Smooth muscle cell (in vitro differentiated cells): ENCODE measurements around the gene IRF8. TPM values are rescaled to one million over a fixed set of nuclear protein-coding genes. Genes with fewer than 3 reads are reported as not detected.

Experiments used
- DNase-seq: peaks from one replicate; lab custom pipeline; 2025; ENCODE audit not compliant: unreplicated experiment; lab: John Stamatoyannopoulos, UW
- H2AFZ ChIP-seq: fragments of 200-600 bp; sonication (generic); 2 replicates; pipeline ENCODE4 v1.6.0; 2016; ENCODE audit warnings: antibody characterized with exemption, low read depth, mild to moderate bottlenecking
- H3F3A ChIP-seq: fragments of 200-600 bp; sonication (generic); 2 replicates; pipeline ENCODE4 v1.6.0; 2017; ENCODE audit warnings: antibody characterized with exemption, low read depth
- H3K27ac ChIP-seq: fragments of 200-600 bp; sonication (generic); 2 replicates; pipeline ENCODE4 v1.5.1; 2016; ENCODE audit warnings: low read depth, mild to moderate bottlenecking
- H3K27me3 ChIP-seq: fragments of 200-600 bp; sonication (generic); 2 replicates; pipeline ENCODE4 v1.6.1; 2016; ENCODE audit warnings: low read depth, mild to moderate bottlenecking
- H3K36me3 ChIP-seq: fragments of 200-600 bp; sonication (generic); 2 replicates; pipeline ENCODE4 v1.5.1; 2016; ENCODE audit warnings: low read depth
- H3K4me1 ChIP-seq: fragments of 200-600 bp; sonication (generic); 2 replicates; pipeline ENCODE4 v1.5.1; 2016; ENCODE audit warnings: low read depth
- H3K4me2 ChIP-seq: fragments of 200-600 bp; sonication (generic); 2 replicates; pipeline ENCODE4 v1.6.0; 2016; ENCODE audit warnings: mild to moderate bottlenecking
- H3K4me3 ChIP-seq: fragments of 200-600 bp; sonication (generic); 2 replicates; pipeline ENCODE4 v1.5.1; 2016; ENCODE audit warnings: mild to moderate bottlenecking
- H3K79me2 ChIP-seq: fragments of 200-600 bp; sonication (generic); 2 replicates; pipeline ENCODE4 v1.6.0; 2016; ENCODE audit warnings: low read depth, mild to moderate bottlenecking
- H3K9ac ChIP-seq: fragments of 200-600 bp; sonication (generic); 2 replicates; pipeline ENCODE4 v1.6.0; 2016; ENCODE audit warnings: low read depth
- H3K9me3 ChIP-seq: fragments of 200-600 bp; sonication (generic); replicated peaks from 2 replicates; pipeline ENCODE4 v1.5.1; 2016; ENCODE audit warnings: low read depth
- H4K20me1 ChIP-seq: fragments of 200-600 bp; sonication (generic); 2 replicates; pipeline ENCODE4 v1.6.0; 2016; ENCODE audit warnings: low read depth
- WGBS: methylation state at CpG from one replicate; pipeline ENCODE4 v1.1.7; 2016; ENCODE audit warnings: low lambda C conversion rate; 5-methylcytosine and 5-hydroxymethylcytosine counted together
- polyA plus RNA-seq: library from polyadenylated mRNA; unstranded; fragments of >200 nt; fragmentation: Nextera tagmentation; extraction: Ambion mirVana; gene quantifications from 2 replicates; pipeline ENCODE4 v1.2.1, GENCODE V29; 2016
- total RNA-seq: library from RNA; depleted of rRNA; stranded (reverse); fragments of >200 nt; gene quantifications from 2 replicates; pipeline ENCODE4 v1.2.3, GENCODE V29; 2014
- TF ChIP-seq, protein P1 (sequence below): fragments of 200-600 bp; sonication (generic); IDR thresholded peaks from 2 replicates; pipeline ENCODE4 v1.5.1; 2017; ENCODE audit warnings: borderline replicate concordance, mild to moderate bottlenecking, antibody characterized with exemption; ENCODE audit not compliant: insufficient read depth, poor library complexity, severe bottlenecking

The IRF8 gene
- total and polyA plus RNA-seq, 2 experiments from 2014 or later: 0.88 to 3.4 TPM

DNA sequence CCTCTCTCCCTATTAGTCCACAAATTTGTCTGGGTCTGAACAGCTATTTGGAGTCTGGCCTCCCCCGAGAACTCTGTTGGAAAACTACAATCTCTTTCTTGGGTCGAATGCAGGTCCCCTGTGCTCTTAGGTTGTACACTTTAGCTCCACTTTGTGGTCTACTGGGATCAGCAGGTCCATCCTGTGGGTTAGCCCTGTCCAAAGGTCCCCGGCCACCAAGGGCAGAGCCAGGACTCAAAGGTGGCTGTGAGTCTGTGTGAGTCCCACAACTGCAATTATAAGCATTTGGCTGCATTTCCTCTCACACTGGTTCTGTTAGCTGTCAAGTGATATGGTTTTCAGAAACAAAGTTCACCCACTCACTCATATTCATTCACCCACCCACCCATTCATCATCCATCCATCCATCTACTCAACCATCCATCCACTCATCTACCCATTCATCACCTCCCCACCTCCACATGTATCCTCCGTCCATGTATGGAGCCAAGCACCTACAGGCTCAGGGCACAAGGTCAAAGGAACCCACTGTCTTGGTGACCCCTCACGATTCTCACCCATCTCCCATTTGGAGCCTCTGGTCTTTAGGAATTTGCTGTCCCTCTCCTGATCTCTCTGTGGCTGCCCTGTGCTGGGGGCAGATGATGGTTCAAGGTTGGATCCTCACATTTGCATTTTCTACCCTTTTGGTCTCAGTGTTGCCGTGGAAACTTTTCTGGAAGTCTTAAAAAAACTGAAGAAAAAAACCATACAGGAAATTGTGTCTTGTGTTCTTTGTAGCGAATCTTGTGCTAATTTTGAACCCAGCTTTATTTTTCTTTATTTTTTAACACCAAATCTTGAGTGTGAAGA, 45.8 kb downstream of the IRF8 start:
- no peaks in the 10 kb centered on the region for H3K36me3 ChIP-seq
- no peak overlapping the region for H3K4me2 ChIP-seq
- WGBS: 91% methylated on average over 7 of the region's 7 CpGs
- H2AFZ ChIP-seq: no peak overlapping the region
- no peak overlapping the region for H3K4me3 ChIP-seq
- TF ChIP-seq, protein P1, sequence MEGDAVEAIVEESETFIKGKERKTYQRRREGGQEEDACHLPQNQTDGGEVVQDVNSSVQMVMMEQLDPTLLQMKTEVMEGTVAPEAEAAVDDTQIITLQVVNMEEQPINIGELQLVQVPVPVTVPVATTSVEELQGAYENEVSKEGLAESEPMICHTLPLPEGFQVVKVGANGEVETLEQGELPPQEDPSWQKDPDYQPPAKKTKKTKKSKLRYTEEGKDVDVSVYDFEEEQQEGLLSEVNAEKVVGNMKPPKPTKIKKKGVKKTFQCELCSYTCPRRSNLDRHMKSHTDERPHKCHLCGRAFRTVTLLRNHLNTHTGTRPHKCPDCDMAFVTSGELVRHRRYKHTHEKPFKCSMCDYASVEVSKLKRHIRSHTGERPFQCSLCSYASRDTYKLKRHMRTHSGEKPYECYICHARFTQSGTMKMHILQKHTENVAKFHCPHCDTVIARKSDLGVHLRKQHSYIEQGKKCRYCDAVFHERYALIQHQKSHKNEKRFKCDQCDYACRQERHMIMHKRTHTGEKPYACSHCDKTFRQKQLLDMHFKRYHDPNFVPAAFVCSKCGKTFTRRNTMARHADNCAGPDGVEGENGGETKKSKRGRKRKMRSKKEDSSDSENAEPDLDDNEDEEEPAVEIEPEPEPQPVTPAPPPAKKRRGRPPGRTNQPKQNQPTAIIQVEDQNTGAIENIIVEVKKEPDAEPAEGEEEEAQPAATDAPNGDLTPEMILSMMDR: no peak
- no peak overlapping the region for H3K27ac ChIP-seq
- no peak for DNase-seq
- no peaks in the 10 kb centered on the region for H3K4me1 ChIP-seq
- no peaks in the 10 kb centered on the region for H3K79me2 ChIP-seq
- no peaks in the 10 kb centered on the region for H3F3A ChIP-seq
- no peaks in the 10 kb centered on the region for H3K9me3 ChIP-seq
- no peaks in the 10 kb centered on the region for H4K20me1 ChIP-seq
- H3K9ac ChIP-seq: no peak overlapping the region
- H3K27me3 ChIP-seq: peaks cover 28% of the 10 kb centered on the region

DNA sequence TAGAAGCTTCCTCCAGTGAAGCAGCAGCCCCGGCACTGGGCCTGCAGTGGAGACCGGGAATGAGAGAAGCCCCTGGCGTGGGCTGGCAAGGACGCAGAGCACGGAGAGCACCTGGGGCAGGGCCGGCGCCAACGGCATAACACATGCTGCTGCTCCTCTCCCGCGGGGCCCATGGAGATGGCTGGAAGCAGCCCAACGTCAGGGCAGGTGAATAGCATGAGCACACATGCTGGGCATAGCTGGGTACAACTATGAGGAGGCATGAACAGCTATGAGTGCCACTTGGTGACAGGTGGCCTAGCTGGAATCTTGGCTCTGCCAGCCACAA, 46.4 kb downstream of the IRF8 start:
- WGBS: 93% methylated on average over 11 of the region's 11 CpGs
- Histone ChIP-seq H4K20me1 (no peaks in the 10 kb centered on the region), H3K27me3 (peaks cover 28% of the 10 kb centered on the region), H3K79me2 (no peaks in the 10 kb centered on the region), H3F3A (no peaks in the 10 kb centered on the region), H3K4me1 (no peaks in the 10 kb centered on the region), H3K27ac (no peak overlapping the region), H3K36me3 (no peaks in the 10 kb centered on the region), H3K4me2 (no peak overlapping the region), H3K9me3 (no peaks in the 10 kb centered on the region), H2AFZ (no peak overlapping the region), H3K4me3 (no peak overlapping the region), H3K9ac (no peak overlapping the region)
- DNase-seq: no peak
- TF ChIP-seq, protein P1: no peak

DNA sequence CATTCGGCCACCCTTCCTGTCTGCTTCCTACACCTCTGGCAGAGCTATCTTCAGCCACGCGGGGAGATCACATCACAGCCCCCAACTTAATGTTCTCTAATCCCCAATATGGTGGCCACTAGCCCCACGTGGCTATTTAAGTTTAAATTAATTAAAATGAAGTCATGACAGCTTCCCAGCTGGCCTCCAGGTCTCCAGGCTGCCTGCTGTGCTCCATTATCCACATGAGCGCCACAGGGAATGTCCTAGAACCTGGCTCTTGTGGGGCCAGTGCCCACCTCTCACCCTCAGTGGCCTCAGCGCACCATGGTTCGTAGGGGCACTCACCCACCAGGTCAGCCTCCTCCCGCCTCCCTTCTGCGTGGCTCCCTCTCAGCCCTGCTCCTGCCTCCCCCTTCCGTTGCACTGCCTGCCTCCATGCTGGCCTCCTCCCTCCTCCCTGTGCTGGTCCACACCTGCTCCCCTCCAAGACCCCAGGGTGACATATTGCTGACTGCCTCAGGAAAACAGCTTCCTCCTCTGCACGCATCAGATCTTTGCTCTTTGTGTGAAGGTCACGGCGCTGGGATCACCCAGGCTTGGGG, 47.7 kb downstream of the IRF8 start:
- Histone ChIP-seq H3K27me3 (peaks cover 28% of the 10 kb centered on the region), H4K20me1 (no peaks in the 10 kb centered on the region), H3K4me2 (no peak overlapping the region), H3F3A (no peaks in the 10 kb centered on the region), H3K27ac (no peak overlapping the region), H3K79me2 (no peaks in the 10 kb centered on the region), H3K9ac (no peak overlapping the region), H3K9me3 (no peaks in the 10 kb centered on the region), H3K36me3 (no peaks in the 10 kb centered on the region), H3K4me3 (no peak overlapping the region), H2AFZ (no peak overlapping the region), H3K4me1 (no peaks in the 10 kb centered on the region)
- 87% methylated on average over 13 of the region's 13 CpGs for WGBS
- no peak for DNase-seq
- TF ChIP-seq, protein P1: no peak
